PC-3 (cell line): ENCODE measurements around the gene SFSWAP.

Experiments used
- CTCF ChIP-seq: fragments of 300-600 bp; sonication (generic); conservative IDR thresholded peaks from 2 replicates; pipeline ENCODE4 v1.5.1; 2017; ENCODE audit warnings: antibody characterized with exemption, low read depth, mild to moderate bottlenecking, low read length
- EZH2phosphoT487 ChIP-seq: fragments of 300-600 bp; sonication (generic); IDR thresholded peaks from 2 replicates; pipeline ENCODE4 v1.6.1; 2018; ENCODE audit warnings: mild to moderate bottlenecking, antibody characterized with exemption, low read length, borderline replicate concordance

DNA sequence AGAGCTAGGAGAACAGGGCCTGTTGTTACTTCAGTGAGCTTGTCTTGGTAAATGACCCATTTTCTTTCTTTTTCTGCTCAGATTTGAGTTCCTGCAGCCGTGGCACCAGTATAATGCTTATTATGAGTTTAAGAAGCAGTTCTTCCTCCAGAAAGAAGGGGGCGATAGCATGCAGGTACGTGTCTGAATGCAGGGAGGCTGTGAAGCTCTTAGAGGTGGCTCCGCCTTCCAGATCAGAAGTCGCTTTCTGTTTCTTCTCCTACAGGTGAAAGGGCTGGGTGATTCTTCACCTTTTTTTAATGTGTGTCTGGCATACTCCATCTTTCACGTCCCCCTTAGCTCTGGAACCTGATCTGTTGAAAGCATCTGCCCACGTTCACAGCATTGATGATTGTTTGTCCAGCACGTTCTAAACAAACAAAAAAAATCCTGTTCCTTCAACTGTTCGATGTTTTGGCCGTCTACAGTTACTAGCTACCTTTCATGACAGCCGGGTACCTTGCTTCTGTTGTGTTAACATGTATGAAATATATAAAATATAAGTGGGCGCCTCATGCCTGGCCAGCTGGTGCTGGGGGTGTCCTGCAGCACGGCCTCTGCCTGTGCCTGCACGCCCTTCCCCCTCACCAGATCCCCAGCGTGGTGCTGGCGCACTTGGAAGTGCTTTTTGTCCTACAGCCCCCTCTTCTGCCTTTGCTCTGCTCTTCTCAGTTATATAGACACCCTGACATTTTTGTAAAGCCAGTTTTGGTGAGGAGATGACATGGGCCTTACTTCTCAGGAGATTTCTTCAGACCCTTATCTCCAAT is 44.6 kb downstream of the SFSWAP start:
- TF ChIP-seq CTCF, result peak; percentile 78
- no peak for TF ChIP-seq EZH2phosphoT487
